Dermis microvascular lymphatic vessel endothelial cell (primary cell): ENCODE measurements around the gene INTS6L. TPM values are rescaled to one million over a fixed set of nuclear protein-coding genes. Genes with fewer than 3 reads are reported as not detected.
"Not testable (repeated sequence)": the region's sequence is repeated elsewhere in the genome, so short reads cannot be mapped to it uniquely, and the experiment has no call there.

ENCODE experiments used
- DNase-seq, 2 donors: peaks; one replicate each; pipeline versions ENCODE4 v3.0.0 to v3.0.0-alpha.2; 2010; ENCODE audit warnings: low read depth in 2 of 2
- total RNA-seq: library from RNA; depleted of rRNA; stranded (reverse); fragments of >200 nt; gene quantifications from 2 replicates; pipeline ENCODE4 v1.2.1, GENCODE V29; 2014

The INTS6L gene
- total RNA-seq, 1 donor from 2014 or later: 0.77 TPM

DNA sequence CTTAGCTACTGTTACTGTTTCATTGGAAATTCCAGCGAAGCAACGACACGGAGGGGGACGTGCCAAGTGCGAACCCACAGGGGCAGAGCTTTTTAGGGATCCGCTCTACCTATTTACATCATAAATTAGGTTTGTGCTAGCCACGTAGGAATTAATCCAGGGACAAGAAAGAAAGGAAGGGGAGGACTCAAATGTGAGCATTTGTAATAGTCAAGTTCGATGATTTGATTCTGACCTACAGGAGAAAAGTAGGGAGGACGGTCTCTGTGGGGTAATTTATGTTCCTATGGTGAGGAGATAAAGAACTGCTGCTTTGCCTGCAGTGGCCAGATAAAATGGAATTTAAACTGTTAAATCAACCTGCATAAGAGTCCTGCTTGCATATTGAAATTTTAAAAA lies 1.7 kb downstream of the INTS6L start:
- DNase-seq: no peak

DNA sequence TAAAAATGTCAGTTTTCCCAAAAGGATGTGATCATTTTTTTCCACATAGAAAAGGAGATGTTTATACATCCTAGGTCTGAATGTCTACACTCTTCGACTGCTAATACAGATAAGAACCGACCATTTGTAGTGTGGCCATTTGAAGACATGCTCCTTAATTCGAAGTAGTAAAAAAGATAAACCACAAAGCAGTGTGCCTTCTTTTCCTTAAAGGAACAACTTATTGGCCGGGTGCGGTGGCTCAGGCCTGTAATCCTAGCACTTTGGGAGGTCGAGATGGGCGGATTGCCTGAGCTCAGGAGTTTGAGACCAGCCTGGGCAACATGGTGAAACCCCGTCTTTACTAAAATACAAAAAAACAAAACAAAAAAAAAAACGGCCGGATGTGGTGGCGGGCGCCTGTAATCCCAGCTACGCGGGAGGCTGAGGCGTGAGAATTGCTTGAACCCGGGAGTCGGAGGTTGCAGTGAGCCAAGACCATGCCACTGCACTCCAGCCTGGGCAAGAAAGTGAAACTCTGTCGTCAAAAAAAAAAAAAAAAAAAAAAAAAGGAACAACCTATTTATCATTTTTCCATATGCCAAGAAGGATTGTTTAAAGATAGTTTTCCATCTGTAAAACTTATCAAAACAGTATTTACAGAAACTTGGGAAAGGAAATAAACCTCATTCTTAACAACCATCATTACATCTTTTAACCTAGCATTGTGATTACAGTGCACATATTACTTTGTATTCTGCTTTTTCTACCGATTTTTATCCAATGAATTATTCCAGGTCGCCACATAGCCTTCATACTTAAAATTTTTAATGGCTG lies 2.6 kb downstream of the INTS6L start:
- DNase-seq: no peak

GRCh38 chrX:135528254-135528653 lies 7.8 kb downstream of the INTS6L start:
- no peak for DNase-seq

DNA sequence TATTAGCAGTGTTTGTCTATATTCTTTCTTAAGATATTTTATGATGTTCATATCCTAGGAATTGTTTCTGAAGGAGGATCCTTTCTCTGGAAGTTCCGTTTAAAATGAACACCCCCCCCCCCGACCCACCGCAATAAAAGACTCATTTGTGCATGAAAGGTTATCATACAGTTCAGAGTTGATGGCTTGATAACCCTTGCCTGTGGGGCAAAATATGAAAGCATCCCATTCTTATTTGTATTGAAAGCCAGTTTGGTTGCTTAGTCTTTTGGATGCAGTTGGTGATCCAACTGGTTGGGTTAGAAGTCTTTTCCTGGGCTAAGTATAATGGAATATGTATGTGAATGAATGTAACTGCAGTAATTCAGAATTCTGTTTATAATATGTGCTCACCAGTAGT lies 8.3 kb downstream of the INTS6L start:
- DNase-seq: no peak

GRCh38 chrX:135530097-135530496 lies 9.6 kb downstream of the INTS6L start:
- no peak for DNase-seq

- DNase-seq: no peak
These were observed 11.4 kb downstream of the INTS6L start for GRCh38 chrX:135531813-135532212.

GRCh38 chrX:135535077-135535940 lies 14.8 kb downstream of the INTS6L start:
- no peak for DNase-seq

- DNase-seq: no peak
These were observed 16.4 kb downstream of the INTS6L start for GRCh38 chrX:135536877-135537276.

DNA sequence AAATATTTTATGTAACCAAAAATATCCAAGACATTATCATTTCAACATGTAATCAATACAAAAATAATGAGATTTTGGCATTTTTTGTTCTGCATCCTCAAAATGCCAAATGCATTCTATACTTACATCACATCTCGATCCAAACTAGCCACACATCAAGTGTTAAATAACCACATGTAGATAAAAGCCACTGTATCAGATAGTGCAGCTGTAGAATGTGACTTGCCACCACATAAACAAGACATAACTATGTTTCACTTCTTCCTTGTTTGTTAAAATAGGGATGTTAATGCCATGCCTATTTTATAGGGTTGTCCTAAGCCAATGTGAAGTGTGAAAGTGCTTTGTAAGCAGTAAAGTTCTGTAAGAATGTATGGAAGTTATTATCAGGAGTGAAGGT lies 20.9 kb downstream of the INTS6L start:
- no peak for DNase-seq

- DNase-seq: no peak
These were observed 22.7 kb downstream of the INTS6L start for GRCh38 chrX:135543172-135543571.

DNA sequence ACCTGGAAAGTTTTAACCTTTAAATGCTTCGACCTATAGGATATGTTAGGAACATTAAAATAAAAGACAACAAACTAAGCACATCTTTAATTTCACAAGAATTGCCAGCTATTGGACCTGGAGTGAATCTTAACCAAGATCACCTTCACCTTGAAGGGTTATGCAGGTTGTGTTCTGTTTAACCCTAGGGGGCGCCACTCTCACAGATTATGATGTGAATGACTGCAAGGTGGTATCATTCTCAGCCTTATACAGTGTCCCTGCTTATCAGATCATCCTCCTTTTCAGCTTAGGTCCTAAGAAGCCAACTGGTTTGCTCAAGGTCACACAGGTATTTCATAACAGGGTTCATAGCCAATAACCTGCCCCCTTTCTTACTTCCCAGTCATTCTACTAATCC lies 23.5 kb downstream of the INTS6L start:
- DNase-seq: no peak

GRCh38 chrX:135544338-135544948 lies 24.0 kb downstream of the INTS6L start:
- no peak for DNase-seq

- no peak for DNase-seq
These were observed 27.3 kb downstream of the INTS6L start for GRCh38 chrX:135547767-135548166.

DNA sequence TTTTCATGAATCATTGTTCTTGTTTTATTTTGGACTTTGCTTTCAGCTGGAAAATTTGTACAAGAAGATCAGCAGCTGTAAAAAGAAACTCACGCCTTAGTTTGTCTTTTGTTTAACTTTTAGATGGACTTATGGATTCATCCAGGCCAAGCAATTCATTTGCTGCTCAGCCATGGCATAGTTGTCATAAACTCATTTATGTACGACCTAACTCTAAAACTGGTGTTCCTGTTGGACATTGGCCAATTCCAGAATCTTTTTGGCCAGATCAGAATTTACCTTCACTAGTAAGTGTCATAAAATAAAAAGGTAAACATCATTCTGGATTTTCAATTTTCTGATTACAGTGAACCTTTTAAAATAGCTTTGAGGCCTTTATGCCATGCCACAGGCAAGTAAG lies 29.1 kb downstream of the INTS6L start:
- DNase-seq: no peak

GRCh38 chrX:135556055-135556454 lies 35.6 kb downstream of the INTS6L start:
- DNase-seq: no peak

DNA sequence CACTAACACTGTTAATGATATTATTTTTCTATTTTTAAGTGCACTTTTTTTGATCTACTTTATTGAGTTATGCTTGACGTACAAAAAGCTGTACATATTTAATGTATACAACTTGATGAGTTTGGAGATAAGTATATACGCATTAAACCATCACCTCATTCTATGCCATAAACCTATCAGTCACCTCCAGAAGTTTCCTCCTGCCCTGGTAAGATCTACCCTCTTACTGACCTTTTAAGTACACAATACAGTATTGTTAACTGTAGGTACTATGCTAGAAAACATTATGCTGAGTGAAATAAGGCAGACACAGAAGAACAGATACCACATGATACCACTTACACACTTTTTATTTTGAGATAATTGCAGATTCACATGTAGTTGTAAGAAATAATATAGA lies 36.9 kb downstream of the INTS6L start:
- no peak for DNase-seq

DNA sequence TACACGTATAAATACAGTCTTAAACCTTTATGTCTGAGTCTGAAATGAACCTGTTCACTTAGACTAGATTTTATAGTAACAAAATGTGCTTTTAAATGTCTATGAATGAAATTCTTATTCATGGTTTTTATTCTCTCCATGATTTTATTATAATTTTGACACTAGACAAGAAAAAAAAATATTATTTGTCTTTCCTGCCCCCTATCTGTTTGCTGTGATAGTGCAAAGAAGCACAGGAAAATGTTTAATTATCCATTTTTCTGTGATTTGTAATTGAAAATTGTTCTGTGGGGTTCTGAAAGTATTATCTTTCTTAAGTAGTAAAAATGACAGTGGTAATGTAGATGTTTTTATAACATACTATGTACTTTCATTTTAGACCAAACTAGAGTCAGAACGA lies 52.0 kb downstream of the INTS6L start:
- peak in 1 of 2 donors; percentile 0 for DNase-seq

DNA sequence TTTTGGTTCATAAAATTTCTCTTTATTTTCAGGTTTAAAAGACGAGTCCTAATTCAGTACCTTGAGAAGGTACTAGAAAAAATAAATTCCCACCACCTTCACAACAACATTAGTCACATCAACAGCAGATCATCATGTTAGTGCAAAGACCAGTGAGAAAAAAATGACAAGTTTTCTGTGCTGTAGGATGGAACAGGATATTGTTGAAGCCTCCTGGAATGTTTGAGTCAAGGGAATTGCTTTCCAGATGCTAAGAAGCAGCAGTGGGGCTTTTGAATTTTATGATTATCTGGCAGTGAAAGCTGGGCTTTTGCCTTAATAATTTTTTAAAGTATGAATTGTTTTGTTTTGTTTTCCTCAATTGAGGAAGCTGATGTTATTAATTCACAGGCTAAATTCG lies 61.0 kb downstream of the INTS6L start:
- DNase-seq: no peak

DNA sequence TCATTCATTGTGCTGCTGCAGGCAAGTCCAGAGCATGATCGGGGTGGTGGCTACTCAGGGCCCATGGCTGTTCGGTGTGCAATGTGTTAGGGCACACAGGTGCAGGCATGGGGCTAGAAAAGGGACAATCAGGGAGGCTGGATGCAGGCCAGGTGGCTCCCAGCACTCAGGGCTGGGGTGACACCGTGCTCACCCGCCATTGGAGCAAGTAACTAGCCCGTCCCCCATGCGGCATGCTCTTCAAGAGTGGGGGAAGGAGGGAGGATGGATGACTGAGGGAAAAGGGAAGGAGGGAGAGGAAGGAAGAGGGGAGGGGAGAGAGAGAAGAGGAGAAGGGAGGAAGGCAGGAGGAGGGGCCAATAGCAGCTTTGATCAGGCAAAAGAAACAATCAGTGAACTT lies 64.7 kb downstream of the INTS6L start:
- DNase-seq: no peak

DNA sequence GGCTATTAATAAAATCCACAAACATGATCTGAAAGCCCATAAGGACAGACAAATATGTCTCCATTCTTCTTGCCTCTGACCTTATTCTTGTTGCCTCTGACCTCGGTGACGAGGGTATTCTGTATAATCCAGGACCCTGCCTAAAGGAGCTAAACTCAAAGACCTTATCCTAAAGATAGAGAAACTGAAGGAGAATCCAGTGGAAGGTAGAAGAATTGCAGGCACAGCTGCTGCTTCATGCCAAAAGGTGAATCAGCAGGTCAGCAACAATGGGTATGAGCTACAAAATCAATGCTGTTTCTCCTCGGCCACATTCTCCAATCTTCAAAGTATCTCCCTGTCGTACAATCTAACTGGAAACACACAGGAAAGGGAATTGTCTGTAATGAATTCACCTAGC lies 71.4 kb downstream of the INTS6L start:
- no peak for DNase-seq

DNA sequence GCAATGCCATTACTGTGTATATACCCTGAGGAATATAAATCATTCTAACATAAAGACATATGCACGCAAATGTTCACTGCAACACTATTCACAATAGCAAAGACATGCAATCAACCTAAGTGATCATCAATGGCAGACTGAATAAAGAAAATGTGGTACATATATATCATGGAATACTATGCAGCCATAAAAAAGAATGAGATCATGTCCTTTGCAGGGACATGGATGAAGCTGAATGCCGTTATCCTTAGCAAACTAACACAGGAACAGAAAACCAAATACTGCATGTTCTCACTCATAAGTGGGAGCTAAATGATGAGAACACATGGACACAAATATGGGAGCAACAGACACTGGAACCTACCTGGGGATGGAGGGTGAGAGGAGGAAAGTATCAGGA lies 73.6 kb downstream of the INTS6L start:
- not testable (repeated sequence) for DNase-seq

GRCh38 chrX:135594453-135594852 lies 74.0 kb downstream of the INTS6L start:
- not testable (repeated sequence) for DNase-seq
